B cell (primary cell): ENCODE measurements around the gene TSEN34. TPM values are rescaled to one million over a fixed set of nuclear protein-coding genes. Genes with fewer than 3 reads are reported as not detected.
"Not testable (repeated sequence)": the region's sequence is repeated elsewhere in the genome, so short reads cannot be mapped to it uniquely, and the experiment has no call there.

Experiments used
- ATAC-seq: fragments of 200-7000 bp; cut with Tn5 transposase; one replicate; pipeline ENCODE4 v1.10.0; 2021; ENCODE audit warnings: low read depth, mild to moderate bottlenecking, moderate number of reproducible peaks, moderate library complexity
- CTCF ChIA-PET: fragments of 350-600 bp; sonication (Branson Sonifier 250); formaldehyde crosslinking; loops from one replicate; lab custom pipeline; 2021; ENCODE audit warnings: antibody characterized with exemption, inconsistent platforms; lab: Charles Lee
- POLR2A ChIA-PET: fragments of 350-600 bp; sonication (Branson Sonifier 250); formaldehyde crosslinking; loops from one replicate; lab custom pipeline; 2021; ENCODE audit warnings: antibody characterized with exemption; lab: Charles Lee
- DNase-seq: peaks from one replicate; pipeline ENCODE4 v3.0.0; 2013
- H2AFZ ChIP-seq: 2 replicates; pipeline ENCODE4 v1.6.1; 2012; ENCODE audit warnings: mild to moderate bottlenecking, low read depth, low read length; ENCODE audit not compliant: insufficient read depth, poor library complexity, severe bottlenecking
- H3K27ac ChIP-seq, 2 donors: 1 replicate in 1 of 2; 2 replicates in 1 of 2; pipeline ENCODE4 v1.5.1; 2012 to 2013; ENCODE audit warnings: low read length in 2 of 2, mild to moderate bottlenecking in 2 of 2, moderate library complexity in 1 of 2
- H3K27me3 ChIP-seq, 4 experiments: fragments of 200-600 bp in 1 of 4; sonication (generic) in 1 of 4; replicated peaks in 1 of 4; 1 replicate in 2 of 4; 2 replicates in 2 of 4; pipeline versions ENCODE4 v1.6.1 to v1.7.0; 2013 to 2016; ENCODE audit warnings: low read length in 3 of 4, mild to moderate bottlenecking in 2 of 4, mixed read lengths in 1 of 4, moderate library complexity in 1 of 4; ENCODE audit not compliant: insufficient read depth in 4 of 4, control insufficient read depth in 3 of 4; ENCODE audit errors: control extremely low read depth in 1 of 4
- H3K36me3 ChIP-seq, 2 experiments: replicated peaks in 1 of 2; 1 replicate in 1 of 2; 2 replicates in 1 of 2; pipeline versions ENCODE4 v1.6.1 to v1.7.1; 2013; ENCODE audit warnings: low read length in 1 of 2; ENCODE audit not compliant: insufficient read depth in 2 of 2, control insufficient read depth in 1 of 2; ENCODE audit errors: control extremely low read depth in 1 of 2, extremely low read depth in 1 of 2
- H3K4me1 ChIP-seq, 2 donors: fragments of 200-600 bp in 1 of 2; sonication (generic) in 1 of 2; 1 replicate in 1 of 2; 2 replicates in 1 of 2; pipeline versions ENCODE4 v1.5.1 to v1.6.1; 2013 to 2017; ENCODE audit warnings: low read length in 2 of 2; ENCODE audit not compliant: control insufficient read depth in 2 of 2, insufficient read depth in 2 of 2
- H3K4me2 ChIP-seq: replicated peaks from 2 replicates; pipeline ENCODE3; 2012; ENCODE audit warnings: mild to moderate bottlenecking, low read depth, low read length; ENCODE audit not compliant: poor library complexity, severe bottlenecking
- H3K4me3 ChIP-seq, 5 experiments: fragments of 200-600 bp in 1 of 5; sonication (generic) in 1 of 5; 1 replicate in 3 of 5; 2 replicates in 2 of 5; pipeline versions ENCODE4 v1.5.1 to v1.7.0; 2011 to 2016; ENCODE audit warnings: low read length in 4 of 5, mild to moderate bottlenecking in 4 of 5, low read depth in 2 of 5, control low read depth in 1 of 5, moderate library complexity in 1 of 5; ENCODE audit not compliant: insufficient read depth in 1 of 5; ENCODE audit errors: control extremely low read depth in 1 of 5, extremely low read depth in 1 of 5
- H3K79me2 ChIP-seq: fragments of 200-600 bp; sonication (generic); one replicate; pipeline ENCODE4 v1.6.0; 2016; ENCODE audit warnings: low read length; ENCODE audit not compliant: control insufficient read depth, insufficient read depth
- H3K9ac ChIP-seq: fragments of 200-600 bp; sonication (generic); 2 replicates; pipeline ENCODE4 v1.6.1; 2017; ENCODE audit warnings: mild to moderate bottlenecking, low read length, moderate library complexity
- H3K9me3 ChIP-seq, 3 donors: one replicate each; pipeline versions ENCODE4 v1.6.1 to v1.7.1; 2013; ENCODE audit warnings: low read length in 2 of 3; ENCODE audit not compliant: control insufficient read depth in 2 of 3, insufficient read depth in 1 of 3; ENCODE audit errors: control extremely low read depth in 1 of 3
- H4K20me1 ChIP-seq: 2 replicates; pipeline ENCODE4 v1.6.0; 2012; ENCODE audit warnings: mild to moderate bottlenecking, low read length; ENCODE audit not compliant: insufficient read depth, control insufficient read depth, poor library complexity, severe bottlenecking
- H3K27ac Mint-ChIP-seq: one replicate; pipeline ENCODE4 v1.8.0; 2021; ENCODE audit warnings: mixed read lengths
- H3K27me3 Mint-ChIP-seq: one replicate; pipeline ENCODE4 v1.8.0; 2021; ENCODE audit warnings: mixed read lengths
- H3K4me1 Mint-ChIP-seq: one replicate; pipeline ENCODE4 v1.8.0; 2021; ENCODE audit warnings: mixed read lengths
- H3K4me3 Mint-ChIP-seq: one replicate; pipeline ENCODE4 v1.8.0; 2021; ENCODE audit warnings: mixed read lengths
- H3K9me3 Mint-ChIP-seq: one replicate; pipeline ENCODE4 v1.8.0; 2022; ENCODE audit warnings: mixed read lengths; ENCODE audit not compliant: insufficient read depth
- WGBS: methylation state at CpG from one replicate; pipeline ENCODE4 v1.1.5; 2013; ENCODE audit warnings: missing lambda C conversion rate; ENCODE audit not compliant: insufficient coverage; 5-methylcytosine and 5-hydroxymethylcytosine counted together
- intact Hi-C: fragments of 100-400 bp; cut with micrococcal nuclease; formaldehyde crosslinking; loops from one replicate; pipeline ENCODE4 v1.10.0; 2022
- polyA plus RNA-seq: library from polyadenylated mRNA; depleted of rRNA; stranded (reverse); fragments of >200 nt; gene quantifications from 2 replicates; pipeline ENCODE4 v1.2.3, GENCODE V29; 2012
- total RNA-seq, 2 donors: library from RNA; stranded (reverse); fragments of 120-200 nt in 1 of 2; gene quantifications; 1 replicate in 1 of 2; 2 replicates in 1 of 2; pipeline versions ENCODE4 v1.2.3 to v1.2.4, GENCODE V29; 2013 to 2022

Gene TSEN34
- total and polyA plus RNA-seq, 2 donors (not counting 1 experiment from before 2014, with no cell fraction given): 17.6 to 25.1 TPM

DNA sequence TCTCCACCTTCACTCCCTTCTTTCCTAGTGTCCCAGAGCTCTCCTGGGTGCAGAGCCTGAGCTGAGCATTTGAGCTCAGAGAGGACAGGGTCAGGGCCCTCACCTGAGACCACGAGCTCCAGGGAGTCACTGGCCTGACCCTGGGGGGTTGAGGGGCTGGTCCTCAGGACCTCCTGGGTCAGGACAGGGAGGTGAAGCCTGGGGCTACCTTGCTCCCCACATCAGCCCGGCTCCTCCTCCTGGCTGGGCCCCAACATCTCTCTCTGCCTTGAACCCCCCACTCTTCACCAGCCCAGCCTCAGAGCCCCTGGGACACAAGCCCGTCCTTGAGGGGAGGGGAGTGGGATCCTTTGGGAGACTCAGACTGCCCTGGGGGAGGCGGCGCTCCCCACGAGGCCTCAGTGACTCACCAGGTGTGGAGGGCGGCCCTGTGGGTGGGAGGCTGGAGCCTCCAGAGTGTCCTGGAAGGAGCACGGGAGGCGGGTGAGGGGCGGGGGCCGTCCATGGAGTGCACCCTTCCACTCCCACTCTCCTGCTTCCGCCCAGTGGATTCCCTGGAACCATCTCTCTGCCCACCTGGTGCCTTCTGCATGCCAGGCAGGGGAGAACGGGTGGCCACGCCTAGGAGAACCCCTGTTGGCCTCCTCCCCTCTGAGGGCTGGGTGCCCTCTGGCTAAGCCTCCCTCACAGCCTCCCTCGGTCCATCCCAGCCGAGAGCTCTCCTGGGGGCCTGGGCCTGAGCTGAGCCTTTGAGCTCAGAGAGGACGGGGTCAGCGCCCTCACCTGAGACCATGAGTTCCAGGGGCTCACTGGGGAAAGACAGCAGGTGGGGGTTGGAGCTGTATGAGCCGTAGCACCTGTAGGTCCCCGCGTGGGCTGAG lies 48.6 kb downstream of the TSEN34 start:
- H2AFZ ChIP-seq, H3K4me3 ChIP-seq, ATAC-seq, H3K27ac Mint-ChIP-seq, DNase-seq, H3K9ac ChIP-seq, H3K4me2 ChIP-seq, intact Hi-C loops, H3K79me2 ChIP-seq, H3K4me3 Mint-ChIP-seq, H3K9me3 Mint-ChIP-seq, H3K36me3 ChIP-seq, H3K4me1 ChIP-seq, H3K4me1 Mint-ChIP-seq, H3K9me3 ChIP-seq, CTCF ChIA-PET, POLR2A ChIA-PET, H4K20me1 ChIP-seq, H3K27ac ChIP-seq: not testable (repeated sequence)
- 80% methylated on average over 6 of the region's 21 CpGs for WGBS
- peaks cover 15% of the 10 kb centered on the region for H3K27me3 Mint-ChIP-seq
- peaks cover 0 to 20% (median 6%) of the 10 kb centered on the region in 4 experiments for H3K27me3 ChIP-seq

DNA sequence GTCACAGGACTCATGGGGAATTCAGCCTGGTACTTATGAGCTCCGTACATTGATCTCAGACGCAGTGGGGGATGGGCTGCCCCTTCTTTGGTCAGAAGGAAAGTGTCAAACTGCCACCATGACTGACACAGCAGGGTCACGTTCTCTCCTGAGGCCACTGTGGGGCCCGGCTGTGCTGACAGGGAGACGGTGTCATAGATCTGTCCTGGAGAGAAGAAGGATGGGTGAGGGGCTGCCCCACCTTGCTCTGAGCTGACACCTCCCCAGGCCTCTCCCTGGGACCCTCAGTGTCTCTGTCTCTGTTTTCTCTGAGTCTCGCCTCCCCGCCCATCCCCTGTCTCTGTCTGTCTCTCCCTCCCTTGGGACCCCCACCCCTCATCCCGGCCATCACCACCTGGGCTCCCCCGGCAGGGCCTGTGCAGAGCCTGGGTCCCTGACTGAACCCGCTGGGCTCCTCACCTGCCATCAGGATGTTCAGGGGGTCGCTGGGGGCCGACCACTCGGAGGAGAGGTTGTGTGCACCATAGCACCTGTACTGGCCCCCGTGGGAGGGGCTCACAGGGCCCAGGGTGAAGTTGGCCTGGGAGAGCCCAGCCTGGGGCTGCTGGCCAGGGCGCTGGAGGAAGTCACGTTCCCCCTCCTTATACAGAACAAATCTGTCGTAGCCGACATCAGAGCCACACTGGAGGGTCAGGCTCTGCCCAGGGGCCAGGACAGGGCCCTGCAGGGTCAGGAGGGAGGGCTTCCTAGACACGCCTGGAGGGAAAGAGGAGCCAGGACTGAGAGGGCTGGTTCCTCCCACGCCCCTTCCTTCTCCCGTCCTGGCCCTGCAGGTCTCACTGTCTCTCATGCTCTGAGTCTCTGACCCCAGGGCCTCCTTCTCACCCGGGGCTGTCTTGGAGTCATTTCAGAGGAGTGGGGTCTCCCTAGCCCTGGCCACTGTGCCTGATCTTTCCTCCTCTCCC lies 49.5 kb downstream of the TSEN34 start:
- H3K27ac ChIP-seq, H4K20me1 ChIP-seq, H3K4me3 ChIP-seq, H3K79me2 ChIP-seq, H3K4me1 ChIP-seq, intact Hi-C loops, H3K9me3 Mint-ChIP-seq, POLR2A ChIA-PET, H3K36me3 ChIP-seq, H3K27ac Mint-ChIP-seq, H3K4me2 ChIP-seq, H3K9me3 ChIP-seq, H3K9ac ChIP-seq, DNase-seq, H3K4me1 Mint-ChIP-seq, H3K4me3 Mint-ChIP-seq, ATAC-seq, H2AFZ ChIP-seq, CTCF ChIA-PET: not testable (repeated sequence)
- peaks cover 17% of the 10 kb centered on the region for H3K27me3 Mint-ChIP-seq
- 88% methylated on average over 11 of the region's 22 CpGs for WGBS
- H3K27me3 ChIP-seq: peaks cover 0 to 16% (median 6%) of the 10 kb centered on the region in 4 experiments

DNA sequence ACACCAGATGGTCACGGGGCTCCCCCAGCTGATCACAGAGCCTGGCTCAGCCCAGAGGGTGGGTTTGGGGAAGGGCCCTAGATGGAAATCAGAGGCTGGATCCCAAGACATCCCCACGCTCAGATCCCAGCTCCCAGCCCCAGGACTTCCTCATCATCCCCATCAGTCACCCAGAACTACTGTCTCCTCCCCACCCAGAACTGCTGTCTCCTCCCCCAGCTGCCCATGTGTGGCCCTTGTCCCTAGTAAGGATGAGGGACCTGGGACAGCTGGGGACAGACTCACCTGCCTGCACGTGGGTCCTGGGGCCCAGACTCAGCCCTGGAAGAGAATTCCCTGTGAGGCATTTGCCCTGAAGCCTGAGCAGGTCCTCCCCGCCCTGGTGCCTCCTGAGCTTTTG lies 51.1 kb downstream of the TSEN34 start:
- H3K27ac ChIP-seq, H3K4me2 ChIP-seq, intact Hi-C loops, H3K9me3 ChIP-seq, H3K4me1 ChIP-seq, H3K4me1 Mint-ChIP-seq, H4K20me1 ChIP-seq, H2AFZ ChIP-seq, H3K79me2 ChIP-seq, H3K36me3 ChIP-seq, H3K4me3 ChIP-seq, H3K9ac ChIP-seq, POLR2A ChIA-PET, H3K9me3 Mint-ChIP-seq, H3K4me3 Mint-ChIP-seq, DNase-seq, H3K27ac Mint-ChIP-seq, CTCF ChIA-PET, ATAC-seq: not testable (repeated sequence)
- peaks cover 11% of the 10 kb centered on the region for H3K27me3 Mint-ChIP-seq
- peaks cover 0 to 30% (median 5%) of the 10 kb centered on the region in 4 experiments for H3K27me3 ChIP-seq
- WGBS: 70% methylated on average over 2 of the region's 4 CpGs
